A549 (cell line): Measurements from ENCODE around the gene TTC27. TPM values are rescaled to one million over a fixed set of nuclear protein-coding genes. Genes with fewer than 3 reads are reported as not detected.

ENCODE experiments used
- ATAC-seq, 2 experiments: fragments of 200-7000 bp in 1 of 2; fragments of >200 bp in 1 of 2; cut with Nextera tagmentation in 1 of 2; cut with Tn5 transposase in 1 of 2; 3 replicates each; pipeline versions ENCODE4 v1.8.0 to v1.9.1; 2018 to 2020; ENCODE audit warnings: mild to moderate bottlenecking in 1 of 2, moderate library complexity in 1 of 2
- CTCF ChIA-PET: fragments of 300-600 bp; sonication (Branson Sonifier 250); formaldehyde crosslinking; extraction: SDS; loops from one replicate; lab custom pipeline; 2021; ENCODE audit warnings: antibody characterized with exemption, inconsistent platforms; lab: Yijun Ruan, JAX
- POLR2A ChIA-PET: fragments of 350-600 bp; formaldehyde crosslinking; extraction: SDS; loops from one replicate; lab custom pipeline; 2021; ENCODE audit warnings: antibody characterized with exemption, inconsistent platforms; lab: Yijun Ruan, JAX
- DNase-seq, 2 experiments: peaks; one replicate each; pipeline versions ENCODE4 v3.0.0 to v3.0.0-alpha.2; 2011 to 2016; ENCODE audit warnings: low read depth in 1 of 2, low spot score in 1 of 2
- FAIRE-seq: peaks from 2 replicates; lab custom pipeline; 2011; peaks lifted over from hg19 to GRCh38; lab: Jason Lieb, UNC
- H3K27ac ChIP-seq, 2 experiments: fragments of >200 bp; sonication (Bioruptor Twin); formaldehyde crosslinking; 3 replicates each; pipeline ENCODE4 v1.5.1; 2016 to 2017
- H3K4me1 ChIP-seq: fragments of >200 bp; sonication (Bioruptor Twin); formaldehyde crosslinking; 3 replicates; pipeline ENCODE4 v1.6.1; 2016
- H3K4me2 ChIP-seq: fragments of >200 bp; sonication (Bioruptor Twin); formaldehyde crosslinking; 3 replicates; pipeline ENCODE4 v1.6.1; 2016
- H3K4me3 ChIP-seq: fragments of >200 bp; sonication (Bioruptor Twin); formaldehyde crosslinking; 3 replicates; pipeline ENCODE4 v1.5.1; 2016
- H3K9me3 ChIP-seq: fragments of >200 bp; sonication (Bioruptor Twin); formaldehyde crosslinking; 3 replicates; pipeline ENCODE4 v1.6.1; 2016
- CBX2 ChIP-seq: fragments of 200-600 bp; sonication (generic); IDR thresholded peaks from 2 replicates; pipeline ENCODE4 v1.6.1; 2016; ENCODE audit warnings: low read depth, mild to moderate bottlenecking, borderline replicate concordance
- CBX8 ChIP-seq: fragments of 200-600 bp; sonication (generic); IDR thresholded peaks from 2 replicates; pipeline ENCODE4 v1.6.1; 2016
- CHD4 ChIP-seq: fragments of 200-600 bp; sonication (generic); IDR thresholded peaks from 2 replicates; pipeline ENCODE4 v1.6.1; 2016; ENCODE audit warnings: antibody characterized with exemption, mild to moderate bottlenecking, borderline replicate concordance
- E2F6 ChIP-seq: IDR thresholded peaks from 2 replicates; pipeline ENCODE4 v1.6.1; 2012; ENCODE audit warnings: low read depth, borderline replicate concordance
- FOSL2 ChIP-seq, 2 experiments: fragments of 450-650 bp in 1 of 2; fragments of >200 bp in 1 of 2; sonication (Bioruptor Twin) in 1 of 2; formaldehyde crosslinking; IDR thresholded peaks; 2 replicates each; pipeline versions ENCODE4 v1.5.0 to v1.6.1; 2016 to 2020; ENCODE audit warnings: mild to moderate bottlenecking in 1 of 2, moderate library complexity in 1 of 2
- FOXS1 ChIP-seq: fragments of 250-450 bp; sonication (Bioruptor Pico); IDR thresholded peaks from 2 replicates; pipeline ENCODE4 v1.5.0; 2020; ENCODE audit warnings: mild to moderate bottlenecking, moderate library complexity
- HDAC2 ChIP-seq: fragments of 200-600 bp; sonication (generic); IDR thresholded peaks from 2 replicates; pipeline ENCODE4 v1.6.1; 2016
- HOXA7 ChIP-seq: fragments of 250-450 bp; sonication (Bioruptor Pico); IDR thresholded peaks from 2 replicates; pipeline ENCODE4 v1.5.0; 2020; ENCODE audit warnings: mild to moderate bottlenecking, moderate library complexity
- HOXB5 ChIP-seq: fragments of 250-450 bp; sonication (Bioruptor Pico); IDR thresholded peaks from 2 replicates; pipeline ENCODE4 v1.5.0; 2020; ENCODE audit warnings: mild to moderate bottlenecking, moderate library complexity
- JUN ChIP-seq, 2 experiments: fragments of >200 bp; sonication (Bioruptor Twin); formaldehyde crosslinking; IDR thresholded peaks; 2 replicates in 1 of 2; 3 replicates in 1 of 2; pipeline ENCODE4 v1.6.1; 2016 to 2017
- KDM1A ChIP-seq: fragments of 200-600 bp; sonication (generic); IDR thresholded peaks from 2 replicates; pipeline ENCODE4 v1.6.1; 2016; ENCODE audit warnings: low read depth, mild to moderate bottlenecking
- MAFK ChIP-seq: fragments of 450-650 bp; IDR thresholded peaks from 2 replicates; pipeline ENCODE4 v1.6.1; 2014; ENCODE audit not compliant: partially characterized antibody
- MAZ ChIP-seq: fragments of 150-350 bp; IDR thresholded peaks from 2 replicates; pipeline ENCODE4 v1.6.1; 2014; ENCODE audit warnings: antibody characterized with exemption, low read depth, low read length, borderline replicate concordance
- NPAS2 ChIP-seq: fragments of 250-450 bp; sonication (Bioruptor Pico); IDR thresholded peaks from 2 replicates; pipeline ENCODE4 v1.8.0; 2022; ENCODE audit warnings: mild to moderate bottlenecking, moderate library complexity, borderline replicate concordance
- NR3C1 ChIP-seq: fragments of >200 bp; sonication (Bioruptor Twin); formaldehyde crosslinking; IDR thresholded peaks from 3 replicates; pipeline ENCODE4 v1.6.1; 2017
- POLR2A ChIP-seq: IDR thresholded peaks from 2 replicates; pipeline ENCODE4 v1.6.1; 2012; ENCODE audit warnings: mild to moderate bottlenecking, low read length
- POLR2AphosphoS2 ChIP-seq: conservative IDR thresholded peaks from 2 replicates; pipeline ENCODE4 v1.6.1; 2012; ENCODE audit warnings: low read length, improper control_type of control experiment, inconsistent platforms
- TP53 ChIP-seq: fragments of 250-450 bp; sonication (Bioruptor Pico); IDR thresholded peaks from 2 replicates; pipeline ENCODE4 v1.5.0; 2021; ENCODE audit warnings: mild to moderate bottlenecking, moderate library complexity
- ZC3H11A ChIP-seq: fragments of 450-650 bp; IDR thresholded peaks from 2 replicates; pipeline ENCODE4 v1.6.1; 2014; ENCODE audit warnings: antibody characterized with exemption, mild to moderate bottlenecking
- ZFP36 ChIP-seq: fragments of 450-650 bp; IDR thresholded peaks from 2 replicates; pipeline ENCODE4 v1.6.1; 2014; ENCODE audit warnings: borderline replicate concordance; ENCODE audit not compliant: partially characterized antibody
- ZNF302 ChIP-seq: fragments of 250-450 bp; sonication (Bioruptor Pico); IDR thresholded peaks from 2 replicates; pipeline ENCODE4 v1.9.0; 2021; ENCODE audit warnings: inconsistent platforms, mild to moderate bottlenecking, moderate library complexity
- WGBS: methylation state at CpG from one replicate; pipeline ENCODE4 v1.1.6; 2017; ENCODE audit errors: missing lambda C conversion rate; 5-methylcytosine and 5-hydroxymethylcytosine counted together
- polyA plus RNA-seq, 4 experiments: library from polyadenylated mRNA; depleted of rRNA in 3 of 4; stranded (reverse); fragments of >200 nt; fragmentation: RNase III in 1 of 4; extraction: RNeasy Plus Mini Kit Qiagen cat#74134 plus additional on column Dnase treatment in 1 of 4; gene quantifications; 2 replicates in 3 of 4; 3 replicates in 1 of 4; pipeline ENCODE4 v1.2.3, GENCODE V29; 2011 to 2017
- TF ChIP-seq, protein P1 (sequence below): fragments of >200 bp; sonication (Bioruptor Twin); formaldehyde crosslinking; IDR thresholded peaks from 3 replicates; pipeline ENCODE4 v1.6.1; 2016

Gene TTC27
- polyA plus RNA-seq, 2 of the 4 experiments (the other 2 are of a cell fraction), result 21.7 to 56.2 TPM

GRCh38 chr2:32699151-32699550 is 71.3 kb downstream of the TTC27 start:
- no peak for FAIRE-seq
- DNase-seq, result no peak
- no peak overlapping the region for H3K4me3 ChIP-seq
- TF ChIP-seq E2F6 (no peak), FOSL2 (IDR thresholded peaks at IDR 0.05) (no peak), FOSL2 (CRISPR knock-in tag; IDR thresholded peaks at IDR 0.05) (no peak), NR3C1 (no peak)
- ChIA-PET POLR2A (no interaction called here), CTCF (interaction anchor here (0.7 to 1.2 kb wide), 3 partner anchors 10 to 15 kb away, joined by 3 read pairs; no protein-coding TSS in a partner anchor)
- no peak for ATAC-seq
- H3K4me1 ChIP-seq, result peaks cover 8% of the 10 kb centered on the region; the same call in 2 of the 3 replicates
- no peaks in the 10 kb centered on the region for H3K9me3 ChIP-seq
- no peak overlapping the region for H3K4me2 ChIP-seq
- H3K27ac ChIP-seq, result no peak overlapping the region
- WGBS, result 52% methylated on average over 1 of the region's 1 CpG

DNA sequence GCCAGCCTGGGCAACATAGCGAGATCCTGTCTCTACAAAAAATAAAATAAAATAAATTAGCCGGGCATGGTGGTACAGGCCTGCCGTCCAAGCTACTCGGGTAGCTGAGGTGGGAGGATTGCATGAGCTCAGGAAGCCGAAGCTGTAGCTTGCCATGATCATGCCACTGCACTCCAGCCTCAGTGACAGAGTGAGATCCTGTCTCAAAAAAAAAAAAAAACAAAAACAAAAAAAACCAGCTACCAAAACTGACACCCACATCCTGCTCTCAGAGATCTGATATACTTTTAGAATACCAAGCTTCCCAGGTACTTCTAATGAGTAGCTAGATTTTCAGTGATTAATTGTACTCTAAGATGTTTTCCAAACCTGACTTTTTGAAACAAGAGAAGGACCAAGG is 74.0 kb downstream of the TTC27 start:
- CTCF ChIA-PET, result no interaction called here
- no peak for ATAC-seq
- TF ChIP-seq ZFP36 (no peak), TP53 (CRISPR knock-in tag) (no peak), FOXS1 (CRISPR knock-in tag) (no peak)
- POLR2A ChIA-PET, result no interaction called here
- WGBS, result 93% methylated on average over 5 of the region's 5 CpGs
- no peak overlapping the region for H3K27ac ChIP-seq
- H3K4me2 ChIP-seq, result no peak overlapping the region
- DNase-seq, result no peak
- peaks cover 8% of the 10 kb centered on the region; the same call in 2 of the 3 replicates for H3K4me1 ChIP-seq
- FAIRE-seq, result no peak
- H3K4me3 ChIP-seq, result no peak overlapping the region
- no peaks in the 10 kb centered on the region for H3K9me3 ChIP-seq

GRCh38 chr2:32702303-32703064 is 74.6 kb downstream of the TTC27 start:
- WGBS, result 86% methylated on average over 5 of the region's 5 CpGs
- POLR2A ChIA-PET, result no interaction called here

More at GRCh38 chr2:32702303-32703064, 74.6 kb downstream of the TTC27 start:
- H3K4me3 ChIP-seq, result no peak overlapping the region
- TF ChIP-seq MAFK, result no peak
- TF ChIP-seq POLR2AphosphoS2, result no peak
- no peak for TF ChIP-seq NPAS2 (CRISPR knock-in tag)
- TF ChIP-seq ZC3H11A, result no peak
- no peak for TF ChIP-seq CBX8
- TF ChIP-seq POLR2A, result no peak
- no peak for TF ChIP-seq HDAC2
- no peak for TF ChIP-seq JUN (IDR thresholded peaks at IDR 0.05)
- TF ChIP-seq CHD4, result no peak
- no peak for TF ChIP-seq ZNF302 (CRISPR knock-in tag)
- TF ChIP-seq CBX2, result no peak
- no peak for TF ChIP-seq HOXB5 (CRISPR knock-in tag)
- no peak for TF ChIP-seq KDM1A
- TF ChIP-seq MAZ, result no peak
- TF ChIP-seq, protein P1, sequence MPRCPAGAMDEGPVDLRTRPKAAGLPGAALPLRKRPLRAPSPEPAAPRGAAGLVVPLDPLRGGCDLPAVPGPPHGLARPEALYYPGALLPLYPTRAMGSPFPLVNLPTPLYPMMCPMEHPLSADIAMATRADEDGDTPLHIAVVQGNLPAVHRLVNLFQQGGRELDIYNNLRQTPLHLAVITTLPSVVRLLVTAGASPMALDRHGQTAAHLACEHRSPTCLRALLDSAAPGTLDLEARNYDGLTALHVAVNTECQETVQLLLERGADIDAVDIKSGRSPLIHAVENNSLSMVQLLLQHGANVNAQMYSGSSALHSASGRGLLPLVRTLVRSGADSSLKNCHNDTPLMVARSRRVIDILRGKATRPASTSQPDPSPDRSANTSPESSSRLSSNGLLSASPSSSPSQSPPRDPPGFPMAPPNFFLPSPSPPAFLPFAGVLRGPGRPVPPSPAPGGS, result no peak
- TF ChIP-seq HOXA7 (CRISPR knock-in tag), result no peak
- TF ChIP-seq E2F6, result no peak
- DNase-seq (no peak), FAIRE-seq (no peak), ATAC-seq (no peak)
- CTCF ChIA-PET, result interaction anchor here (0.7 kb wide), 1 partner anchor 62 kb away, joined by 3 read pairs; no protein-coding TSS in a partner anchor
- no peaks in the 10 kb centered on the region for H3K9me3 ChIP-seq
- peaks cover 1% of the 10 kb centered on the region; the same call in 2 of the 3 replicates for H3K4me1 ChIP-seq
- H3K4me2 ChIP-seq, result no peak overlapping the region
- no peak overlapping the region for H3K27ac ChIP-seq
